H7 (cell line): ENCODE data around the gene TRIM68. TPM values are rescaled to one million over a fixed set of nuclear protein-coding genes. Genes with fewer than 3 reads are reported as not detected.

Source experiments
- DNase-seq: peaks from one replicate; pipeline ENCODE4 v3.0.0; 2012
- H3K27me3 ChIP-seq: 2 replicates; pipeline ENCODE4 v1.6.0; 2011; ENCODE audit warnings: mild to moderate bottlenecking, low read length; ENCODE audit not compliant: control insufficient read depth, insufficient read depth
- H3K36me3 ChIP-seq: replicated peaks from 2 replicates; pipeline ENCODE4 v1.5.1; 2011; ENCODE audit warnings: low read length; ENCODE audit not compliant: control insufficient read depth, insufficient read depth
- H3K4me3 ChIP-seq: 2 replicates; pipeline ENCODE4 v1.5.1; 2011; ENCODE audit warnings: low read depth, mild to moderate bottlenecking, control low read depth, low read length, moderate library complexity; ENCODE audit not compliant: insufficient read depth
- total RNA-seq: library from RNA; depleted of rRNA; stranded (reverse); fragments of >200 nt; shearing (Covaris generic); gene quantifications from 2 replicates; pipeline ENCODE4 v1.2.3, GENCODE V29; 2014

The TRIM68 gene
- total RNA-seq, 1 experiment from 2014 or later = 7.3 TPM

- no peaks in the 10 kb centered on the region for H3K36me3 ChIP-seq
- peak; percentile 28 for DNase-seq
- H3K4me3 ChIP-seq = no peak overlapping the region
- H3K27me3 ChIP-seq = no peaks in the 10 kb centered on the region
Observed at GRCh38 chr11:4626207-4627099, 18.4 kb upstream of the TRIM68 start.

DNA sequence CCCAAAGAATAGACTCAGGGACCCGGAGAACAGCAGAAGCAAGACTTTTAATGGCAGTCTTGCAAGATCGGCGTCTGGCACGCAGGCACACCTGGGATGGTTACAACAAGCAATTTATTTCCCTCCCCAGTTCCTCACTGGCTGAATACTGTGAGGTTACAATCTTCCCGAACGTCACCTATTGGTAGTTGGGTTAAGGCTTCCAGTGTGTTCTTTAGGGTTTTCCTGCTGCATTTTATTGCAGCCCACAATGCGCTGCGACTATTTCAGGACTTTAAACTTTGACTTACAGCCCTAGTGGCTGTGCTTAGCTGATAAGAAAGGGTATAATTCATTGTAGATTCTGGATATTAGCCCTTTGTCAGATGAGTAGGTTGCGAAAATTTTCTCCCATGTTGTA lies 11.5 kb upstream of the TRIM68 start:
- Histone ChIP-seq H3K27me3 (no peaks in the 10 kb centered on the region), H3K4me3 (no peak overlapping the region), H3K36me3 (no peaks in the 10 kb centered on the region)
- DNase-seq = no peak

DNA sequence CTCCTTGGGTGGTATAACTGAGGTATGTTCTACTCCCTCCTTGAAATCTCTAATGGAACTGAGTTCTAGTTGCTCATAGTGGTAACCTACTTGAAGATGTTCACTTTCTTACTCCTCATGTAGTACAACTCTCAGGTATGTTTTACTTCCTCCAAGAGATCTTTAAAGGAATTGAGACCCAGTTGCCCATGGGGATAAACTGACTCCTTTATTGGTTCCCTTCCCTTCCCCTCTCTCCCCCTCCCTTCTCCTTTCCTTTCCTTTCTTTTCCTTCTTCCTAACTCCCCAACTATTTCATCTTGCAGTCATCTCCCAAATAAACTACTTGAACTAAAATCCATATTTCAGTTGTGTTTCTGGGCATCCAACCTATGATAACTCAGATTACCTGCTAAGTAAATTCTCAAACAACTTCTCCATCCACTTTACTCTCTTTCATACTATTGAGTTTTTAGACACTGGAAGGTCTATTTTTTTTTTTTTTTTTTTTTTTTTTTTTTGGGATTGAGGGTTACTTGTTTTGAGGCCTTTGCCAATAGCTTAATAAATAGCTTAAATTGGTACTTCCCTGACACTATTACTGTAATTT lies 7.9 kb upstream of the TRIM68 start:
- H3K27me3 ChIP-seq = no peaks in the 10 kb centered on the region
- H3K36me3 ChIP-seq = no peaks in the 10 kb centered on the region
- no peak for DNase-seq
- H3K4me3 ChIP-seq = no peak overlapping the region

DNA sequence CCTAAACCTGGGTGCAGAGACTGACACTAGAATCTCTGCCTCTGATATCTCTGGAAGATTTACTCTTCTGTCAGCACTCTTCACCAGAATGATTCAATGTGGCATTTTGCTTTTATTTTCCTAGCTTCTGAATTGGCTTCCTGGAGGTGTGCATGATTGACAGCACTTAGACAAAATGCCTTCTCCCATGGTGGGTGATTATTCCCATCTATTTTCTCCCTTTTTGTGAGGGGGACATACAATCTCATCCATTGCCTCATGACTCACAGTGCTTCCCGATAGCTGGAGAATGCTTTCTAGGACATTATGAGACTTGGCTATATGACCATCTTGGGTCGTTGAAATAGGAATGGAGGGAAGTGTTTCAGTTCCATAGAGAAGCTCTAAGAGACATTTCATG lies 4.0 kb upstream of the TRIM68 start:
- H3K4me3 ChIP-seq = no peak overlapping the region
- H3K27me3 ChIP-seq = no peaks in the 10 kb centered on the region
- no peaks in the 10 kb centered on the region for H3K36me3 ChIP-seq
- no peak for DNase-seq

GRCh38 chr11:4610258-4610935 lies 2.4 kb upstream of the TRIM68 start:
- H3K36me3 ChIP-seq = no peaks in the 10 kb centered on the region
- no peaks in the 10 kb centered on the region for H3K27me3 ChIP-seq
- no peak overlapping the region for H3K4me3 ChIP-seq
- no peak for DNase-seq

- Histone ChIP-seq H3K36me3 (no peaks in the 10 kb centered on the region), H3K4me3 (peak overlapping the region; percentile 71), H3K27me3 (no peaks in the 10 kb centered on the region)
- no peak for DNase-seq
Observed at GRCh38 chr11:4607096-4607495, 935 bp downstream of the TRIM68 start.

DNA sequence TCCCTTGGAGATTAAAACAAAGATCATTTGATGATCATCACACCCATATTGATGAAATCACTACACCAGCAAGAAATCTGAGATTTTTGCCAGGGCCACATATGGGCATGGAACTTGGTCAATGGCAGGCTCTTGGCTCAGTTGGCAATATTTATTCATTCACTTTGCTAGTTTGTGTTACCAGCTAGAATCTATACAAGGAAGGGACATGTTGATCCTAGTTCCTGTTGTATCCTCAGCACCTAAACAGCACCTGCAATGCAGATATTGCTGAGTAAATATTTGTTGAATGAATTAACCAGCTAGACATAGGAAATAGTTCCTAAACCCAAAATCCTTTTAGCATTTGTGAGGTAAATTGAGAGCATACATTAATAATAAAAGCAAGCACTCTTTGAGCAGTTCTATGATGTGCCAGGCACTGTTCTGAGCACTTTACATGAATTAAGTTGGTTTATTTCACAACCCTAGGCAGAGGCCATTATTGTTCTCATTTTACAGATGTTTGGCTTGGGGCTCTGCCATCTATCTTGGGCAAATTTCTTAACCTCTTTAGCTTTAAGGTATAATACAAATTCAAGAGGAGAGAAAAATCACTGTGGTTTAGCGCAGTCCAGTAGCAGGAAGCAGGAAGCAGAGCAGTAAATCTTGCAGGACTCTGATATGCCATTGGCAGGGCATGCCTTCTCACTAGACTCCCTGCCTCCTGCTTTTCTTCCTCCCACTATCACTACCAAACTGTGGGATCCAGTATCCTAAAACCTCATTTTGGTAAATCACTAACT lies 1.6 kb downstream of the TRIM68 start:
- no peak for DNase-seq
- Histone ChIP-seq H3K36me3 (no peaks in the 10 kb centered on the region), H3K27me3 (no peaks in the 10 kb centered on the region), H3K4me3 (no peak overlapping the region)

- H3K36me3 ChIP-seq = no peaks in the 10 kb centered on the region
- no peaks in the 10 kb centered on the region for H3K27me3 ChIP-seq
- H3K4me3 ChIP-seq = no peak overlapping the region
- DNase-seq = no peak
Observed at GRCh38 chr11:4605057-4605456, 3.0 kb downstream of the TRIM68 start.

- H3K27me3 ChIP-seq = no peaks in the 10 kb centered on the region
- no peak for DNase-seq
- no peaks in the 10 kb centered on the region for H3K36me3 ChIP-seq
- no peak within 1 kb of the TSS for H3K4me3 ChIP-seq
Observed at GRCh38 chr11:4593739-4594138, 14.3 kb downstream of the TRIM68 start, which contains the start of gene OR52I1. Gene OR52I1 (plus strand): TSS chr11:4594039. CDS start chr11:4594039, 0 bp downstream.

GRCh38 chr11:4589017-4589416 lies 19.0 kb downstream of the TRIM68 start:
- no peak for DNase-seq
- H3K4me3 ChIP-seq = no peak overlapping the region
- no peaks in the 10 kb centered on the region for H3K36me3 ChIP-seq
- H3K27me3 ChIP-seq = no peaks in the 10 kb centered on the region

GRCh38 chr11:4581443-4581842 lies 26.6 kb downstream of the TRIM68 start, which contains the start of gene OR52I2:
Gene OR52I2 (plus strand): TSS chr11:4581743.
- no peaks in the 10 kb centered on the region for H3K27me3 ChIP-seq
- no peak for DNase-seq
- H3K4me3 ChIP-seq = no peak within 1 kb of the TSS
- H3K36me3 ChIP-seq = no peaks in the 10 kb centered on the region

DNA sequence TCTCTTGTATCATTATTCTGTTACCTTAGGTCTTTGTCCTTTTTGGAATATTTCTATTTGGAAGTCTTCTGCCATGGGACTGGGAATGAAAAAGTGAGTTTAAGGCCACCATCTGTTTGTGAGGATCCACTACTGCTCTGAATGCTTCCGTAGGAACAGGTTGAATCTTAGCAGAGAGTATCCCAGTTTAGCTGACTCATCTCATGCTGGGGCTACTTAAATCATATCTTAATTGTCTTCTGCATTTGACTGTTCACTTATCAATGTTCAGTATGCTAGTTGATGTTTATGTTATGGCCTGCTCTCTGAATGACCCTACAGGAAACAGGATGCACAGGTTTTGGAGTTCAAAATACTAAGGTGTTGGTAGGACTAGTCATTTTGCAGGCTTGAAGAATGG lies 27.9 kb downstream of the TRIM68 start:
- H3K4me3 ChIP-seq = no peak overlapping the region
- no peak for DNase-seq
- no peaks in the 10 kb centered on the region for H3K36me3 ChIP-seq
- H3K27me3 ChIP-seq = no peaks in the 10 kb centered on the region

DNA sequence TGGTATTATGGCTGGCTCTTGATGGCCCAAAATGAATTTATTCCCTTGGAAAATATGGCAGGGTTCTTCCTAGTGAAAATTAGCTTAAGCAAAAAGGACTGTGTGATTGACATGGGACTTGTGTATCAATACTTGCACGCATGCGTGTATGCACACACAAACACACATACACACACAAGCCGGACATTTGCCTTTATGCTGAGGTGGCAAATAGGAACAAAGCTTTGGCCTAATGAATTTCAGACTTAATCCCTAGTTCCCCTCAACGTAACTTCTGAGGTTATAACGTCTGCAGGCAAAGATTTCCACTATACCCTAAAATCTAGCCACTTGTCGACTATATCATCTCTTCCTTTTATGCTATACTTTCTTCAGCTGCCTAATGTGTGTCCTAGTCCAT lies 29.4 kb downstream of the TRIM68 start:
- no peak for DNase-seq

GRCh38 chr11:4577761-4578160 lies 30.3 kb downstream of the TRIM68 start:
- no peaks in the 10 kb centered on the region for H3K27me3 ChIP-seq
- no peaks in the 10 kb centered on the region for H3K36me3 ChIP-seq
- no peak overlapping the region for H3K4me3 ChIP-seq
- no peak for DNase-seq

More for the DNA sequence above, 29.4 kb downstream of the TRIM68 start:
- Histone ChIP-seq H3K4me3 (no peak overlapping the region), H3K27me3 (no peaks in the 10 kb centered on the region), H3K36me3 (no peaks in the 10 kb centered on the region)
